NCI-H1417 (cell line): ENCODE measurements around the gene PPP2R5C.
A peak's percentile ranks its signal among the peaks of the same experiment; 100 is the strongest.

Source experiments
- DNase-seq, 3 experiments: peaks; one replicate each; lab custom pipeline; 2025; lab: John Stamatoyannopoulos, UW

PPP2R5C gene

GRCh38 chr14:101840649-101841369 lies 79.3 kb downstream of the PPP2R5C start:
- no peak for DNase-seq

- DNase-seq, result no peak
Measured at GRCh38 chr14:101843038-101843437, 81.5 kb downstream of the PPP2R5C start.

GRCh38 chr14:101843665-101844064 lies 82.2 kb downstream of the PPP2R5C start:
- DNase-seq, result no peak

GRCh38 chr14:101844219-101844618 lies 82.7 kb downstream of the PPP2R5C start:
- no peak for DNase-seq

GRCh38 chr14:101844751-101845150 lies 83.2 kb downstream of the PPP2R5C start:
- DNase-seq, result no peak

GRCh38 chr14:101845496-101845895 lies 84.0 kb downstream of the PPP2R5C start:
- DNase-seq, result no peak

- DNase-seq, result no peak
Measured at GRCh38 chr14:101845896-101846295, 84.4 kb downstream of the PPP2R5C start.

- no peak for DNase-seq
Measured at GRCh38 chr14:101849125-101849524, 87.6 kb downstream of the PPP2R5C start.

GRCh38 chr14:101849640-101850039 lies 88.1 kb downstream of the PPP2R5C start:
- DNase-seq, result no peak

- no peak for DNase-seq
Measured at GRCh38 chr14:101851183-101851582, 89.7 kb downstream of the PPP2R5C start.

- DNase-seq, result no peak
Measured at GRCh38 chr14:101851736-101852405, 90.4 kb downstream of the PPP2R5C start.

GRCh38 chr14:101852785-101853184 lies 91.3 kb downstream of the PPP2R5C start:
- no peak for DNase-seq

- no peak for DNase-seq
Measured at GRCh38 chr14:101853455-101854018, 92.0 kb downstream of the PPP2R5C start.

GRCh38 chr14:101854366-101854765 lies 92.9 kb downstream of the PPP2R5C start:
- no peak for DNase-seq

- peak in 1 of 3 experiments; percentile 10 for DNase-seq
Measured at GRCh38 chr14:101855958-101856357, 94.4 kb downstream of the PPP2R5C start.

GRCh38 chr14:101856536-101856935 lies 95.0 kb downstream of the PPP2R5C start:
- no peak for DNase-seq

- no peak for DNase-seq
Measured at GRCh38 chr14:101857226-101857625, 95.7 kb downstream of the PPP2R5C start.

- peak; percentile 12 to 73 (median 54) for DNase-seq
Measured at GRCh38 chr14:101858791-101859537, 97.5 kb downstream of the PPP2R5C start.

- DNase-seq, result no peak
Measured at GRCh38 chr14:101859538-101859902, 98.0 kb downstream of the PPP2R5C start.

GRCh38 chr14:101859958-101860357 lies 98.4 kb downstream of the PPP2R5C start:
- DNase-seq, result no peak

GRCh38 chr14:101861464-101861863 lies 100.0 kb downstream of the PPP2R5C start:
- DNase-seq, result no peak

- DNase-seq, result no peak
Measured at GRCh38 chr14:101862177-101862576, 100.7 kb downstream of the PPP2R5C start.

GRCh38 chr14:101862711-101863110 lies 101.2 kb downstream of the PPP2R5C start:
- no peak for DNase-seq
